ENCODE results near the gene DENND10.

- no peak for TF ChIP-seq POLR2A (IDR thresholded peaks at IDR 0.05)
- TF ChIP-seq CTCF (IDR thresholded peaks at IDR 0.05) = no peak
These were observed 63.1 kb downstream of the DENND10 start for GRCh38 chr10:119167041-119167440.
